GM12878 (cell line): ENCODE measurements around the gene ANKRD60.

ENCODE experiments used
- CBX3 ChIP-seq: fragments of 200-600 bp; sonication (generic); IDR thresholded peaks from 2 replicates; pipeline ENCODE4 v1.6.1; 2016; ENCODE audit warnings: low read depth, borderline replicate concordance
- MEF2A ChIP-seq: IDR thresholded peaks from 2 replicates; pipeline ENCODE4 v1.6.1; 2011; ENCODE audit warnings: low read depth, mild to moderate bottlenecking, low read length, moderate library complexity; ENCODE audit not compliant: insufficient read depth

DNA sequence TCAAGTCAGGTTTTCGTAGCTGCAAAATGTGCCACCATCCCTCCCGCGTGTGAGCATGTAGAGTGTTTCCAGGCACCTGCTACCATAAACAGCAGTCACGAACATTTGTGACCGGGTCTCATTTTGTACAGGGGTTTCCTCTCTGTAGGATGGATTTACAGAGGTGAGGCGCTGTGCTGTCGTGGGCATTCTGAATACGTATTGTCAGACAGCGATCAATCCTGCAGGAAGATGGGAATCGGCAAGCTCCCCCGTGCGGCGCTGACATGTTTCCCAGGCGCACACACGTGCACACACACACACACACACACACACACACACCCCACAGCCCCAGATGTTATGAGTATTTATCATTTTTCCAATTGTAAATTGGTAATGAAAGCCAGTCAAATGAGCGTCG is 15.8 kb downstream of the ANKRD60 start:
- TF ChIP-seq MEF2A (no peak), CBX3 (no peak)
